ENCODE data around the gene SCYL1.
A peak's percentile ranks its signal among the peaks of the same experiment; 100 is the strongest.

SCYL1 gene

DNA sequence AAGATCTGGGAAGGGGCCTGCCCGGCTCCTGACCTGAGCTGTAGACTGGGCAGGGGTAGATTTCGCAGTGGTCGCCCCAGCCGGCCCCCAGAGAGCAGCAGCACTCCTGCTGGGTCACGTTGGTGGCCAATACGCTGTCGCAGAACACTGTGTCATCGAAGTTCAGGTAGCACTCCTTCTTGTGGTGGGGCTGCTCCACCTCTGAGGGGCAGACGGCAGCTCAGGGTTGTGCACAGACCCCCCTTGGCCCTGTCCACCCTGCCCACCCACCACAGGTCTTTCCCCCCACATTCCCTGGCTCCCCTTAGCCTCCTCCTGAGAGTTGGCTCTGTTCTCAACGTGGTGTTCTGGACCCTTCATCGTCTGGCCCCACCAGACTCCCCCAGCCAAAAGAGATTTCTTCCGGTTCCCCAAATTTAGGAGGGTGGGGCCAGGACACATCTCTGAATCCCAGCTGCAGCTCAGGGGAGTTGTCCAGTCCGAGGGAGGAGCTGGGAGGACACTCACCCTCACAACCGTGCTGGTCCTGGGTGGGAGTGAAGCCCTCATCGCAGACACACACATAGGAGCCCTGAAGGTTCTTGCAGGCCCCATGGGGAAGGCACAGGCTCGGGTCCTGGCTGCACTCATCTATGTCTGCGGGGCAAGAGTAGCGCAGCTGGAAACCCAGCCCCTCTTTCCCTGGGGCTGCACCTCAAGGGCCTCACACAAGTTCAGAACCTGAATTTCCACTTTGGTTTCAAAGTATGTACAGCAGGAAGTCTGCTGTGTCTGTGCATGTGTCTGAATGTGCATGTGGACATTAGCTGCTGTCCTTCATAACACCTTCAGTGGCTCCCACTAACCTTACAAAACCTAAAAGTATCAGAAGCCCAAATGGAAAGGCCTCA, 16.5 kb downstream of the SCYL1 start:
- H3K4me1 ChIP-seq (ENCODE audit: control insufficient read depth in 1 of 2, insufficient read depth in 1 of 2, low read depth in 1 of 2, low read length in 1 of 2): peaks cover 28 to 31% of the 10 kb centered on the region in 2 experiments
- TF ChIP-seq CTCF (IDR thresholded peaks at IDR 0.05): no peak
- no peaks in the 10 kb centered on the region for H3K9me3 ChIP-seq
- peaks cover 25% of the 10 kb centered on the region for H3K36me3 ChIP-seq
- H3K4me3 ChIP-seq (ENCODE audit: low read depth in 1 of 2, low read length in 1 of 2): peak overlapping the region; percentile 68 to 90
- H3K27me3 ChIP-seq: peaks cover 28% of the 10 kb centered on the region
- H3K27ac ChIP-seq: peak overlapping the region; percentile 72

DNA sequence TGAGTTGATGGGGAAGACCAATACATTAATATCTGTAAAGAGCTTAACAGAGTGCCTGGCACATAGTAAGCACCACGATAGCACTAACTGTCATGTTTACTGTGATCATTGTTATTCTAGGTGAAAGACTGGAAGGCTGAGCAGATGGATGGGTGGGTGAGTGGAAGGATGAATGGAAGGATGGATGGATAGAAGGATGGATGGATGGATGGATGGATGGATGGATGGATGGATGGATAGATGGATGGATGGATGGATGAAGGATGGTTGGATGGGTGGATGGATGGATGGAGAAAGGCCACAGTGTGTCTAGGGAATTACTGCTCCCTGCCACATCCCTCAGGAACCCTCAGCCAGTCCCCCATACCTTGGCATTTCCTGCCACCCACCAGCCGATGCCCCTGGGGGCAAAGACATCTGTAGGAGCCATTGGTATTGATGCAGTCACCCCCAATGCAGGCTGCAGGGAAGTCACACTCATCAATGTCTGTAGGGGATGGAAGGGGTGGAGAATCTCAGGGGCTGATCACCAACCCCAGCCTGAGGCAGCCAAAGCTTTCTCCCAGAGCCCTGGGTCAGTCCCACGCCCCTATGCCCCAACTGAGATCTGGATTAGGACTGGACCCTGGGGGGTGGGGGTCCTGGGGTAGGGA, 18.0 kb downstream of the SCYL1 start:
- Histone ChIP-seq H3K27ac (no peak overlapping the region), H3K4me1 (ENCODE audit: control insufficient read depth in 1 of 2, insufficient read depth in 1 of 2, low read depth in 1 of 2, low read length in 1 of 2) (peaks cover 32 to 39% of the 10 kb centered on the region in 2 experiments), H3K9me3 (no peaks in the 10 kb centered on the region), H3K4me3 (ENCODE audit: low read depth in 1 of 2, low read length in 1 of 2) (no peak overlapping the region), H3K27me3 (peaks cover 36% of the 10 kb centered on the region), H3K36me3 (peaks cover 10% of the 10 kb centered on the region)
- TF ChIP-seq CTCF (IDR thresholded peaks at IDR 0.05): no peak

DNA sequence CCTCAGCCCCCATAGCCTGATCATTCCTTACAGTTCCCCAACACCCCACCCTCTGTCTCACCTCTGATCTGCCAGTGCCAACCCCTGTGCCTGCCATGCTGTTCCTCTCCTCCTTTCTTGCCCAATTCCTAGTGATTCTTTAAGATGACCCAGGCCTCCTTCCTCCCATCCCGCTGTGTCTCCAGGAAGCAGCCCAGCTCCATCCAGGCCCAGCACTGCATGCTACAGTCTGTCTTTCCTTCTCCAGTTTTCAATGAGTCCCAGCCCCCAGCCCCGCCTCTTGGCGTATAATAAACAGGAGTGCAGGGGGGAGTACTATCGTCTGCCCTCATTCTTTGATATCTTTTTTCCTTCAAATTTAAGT, 21.0 kb downstream of the SCYL1 start:
- no peak for TF ChIP-seq CTCF (IDR thresholded peaks at IDR 0.05)
- peaks cover 22 to 25% of the 10 kb centered on the region in 2 experiments for H3K4me1 ChIP-seq (ENCODE audit: control insufficient read depth in 1 of 2, insufficient read depth in 1 of 2, low read depth in 1 of 2, low read length in 1 of 2)
- no peaks in the 10 kb centered on the region for H3K36me3 ChIP-seq
- no peak overlapping the region for H3K27ac ChIP-seq
- peaks cover 49% of the 10 kb centered on the region for H3K27me3 ChIP-seq
- no peaks in the 10 kb centered on the region for H3K9me3 ChIP-seq
- H3K4me3 ChIP-seq (ENCODE audit: low read depth in 1 of 2, low read length in 1 of 2): peak overlapping the region; percentile 67 to 71

DNA sequence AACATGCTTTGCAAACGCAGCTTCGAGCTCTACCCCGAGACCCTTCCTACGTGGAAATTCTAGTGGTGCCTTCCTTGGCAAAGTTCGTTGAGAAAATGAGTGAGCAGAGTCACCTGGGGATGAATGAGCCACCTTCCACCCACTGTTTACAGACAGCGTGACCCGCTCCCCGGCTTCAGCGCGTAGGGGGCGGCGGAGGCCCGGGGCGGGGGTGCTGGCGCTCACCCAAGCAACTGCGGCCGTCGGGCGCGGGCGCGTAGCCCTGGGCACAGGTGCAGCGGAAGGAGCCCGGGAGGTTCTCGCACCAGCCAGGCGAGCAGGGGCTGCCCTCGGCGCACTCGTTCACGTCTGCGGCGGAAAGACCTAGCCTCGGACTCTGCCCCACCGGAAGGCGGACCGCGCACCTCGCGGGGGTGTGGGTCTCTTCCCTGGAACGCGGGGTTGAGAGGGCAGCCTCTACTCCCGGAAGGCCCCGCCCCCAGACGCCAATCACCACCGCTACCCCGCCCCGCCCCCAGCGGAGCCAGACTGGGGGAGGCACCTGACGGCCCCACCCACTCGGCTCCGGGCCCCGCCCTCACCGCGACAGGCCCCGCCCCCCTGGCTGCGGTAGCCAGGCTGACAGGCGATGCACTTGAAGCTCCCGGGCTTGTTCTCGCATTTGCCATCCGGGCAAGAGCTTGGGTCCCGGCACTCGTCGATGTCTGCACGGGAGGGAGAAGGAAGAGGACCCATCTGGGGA, 21.5 kb downstream of the SCYL1 start:
- Histone ChIP-seq H3K9me3 (no peaks in the 10 kb centered on the region), H3K4me1 (ENCODE audit: control insufficient read depth in 1 of 2, insufficient read depth in 1 of 2, low read depth in 1 of 2, low read length in 1 of 2) (peaks cover 17 to 19% of the 10 kb centered on the region in 2 experiments), H3K36me3 (no peaks in the 10 kb centered on the region), H3K4me3 (ENCODE audit: low read depth in 1 of 2, low read length in 1 of 2) (peak overlapping the region; percentile 67 to 71), H3K27me3 (peaks cover 47% of the 10 kb centered on the region), H3K27ac (peak overlapping the region; percentile 46)
- peak; percentile 30 for TF ChIP-seq CTCF (IDR thresholded peaks at IDR 0.05)

DNA sequence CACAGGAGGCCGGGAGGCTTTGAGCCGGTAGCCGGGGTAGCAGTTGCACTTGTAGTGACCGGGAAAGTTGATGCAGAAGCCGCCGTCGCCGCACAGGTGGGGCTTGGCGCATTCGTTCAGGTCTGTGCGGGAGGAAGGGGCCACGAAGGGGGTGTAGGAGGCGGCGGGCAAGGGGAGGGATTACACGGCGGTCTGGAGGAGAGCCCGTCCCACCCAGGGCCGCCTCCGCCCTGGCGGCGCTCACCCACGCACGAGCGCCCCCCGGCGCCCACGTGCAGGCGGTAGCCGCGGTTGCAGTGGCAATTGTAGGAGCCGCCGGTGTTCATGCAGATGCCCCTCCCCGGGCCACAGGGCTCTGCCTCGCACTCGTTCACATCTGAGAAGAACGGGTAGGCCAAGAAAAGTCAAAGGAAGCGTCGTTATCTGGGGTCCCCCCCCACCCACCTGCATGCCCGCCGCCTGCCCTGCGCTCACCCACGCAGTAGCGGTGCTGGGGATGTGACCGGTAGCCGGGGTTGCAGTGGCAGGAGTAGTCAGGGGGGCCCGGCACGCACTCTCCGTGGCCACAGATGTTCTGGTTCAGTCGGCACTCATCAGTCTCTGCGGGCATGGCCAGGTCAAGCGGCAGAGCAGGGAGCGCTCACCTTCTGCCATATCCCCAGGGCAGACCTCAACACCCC, 22.7 kb downstream of the SCYL1 start:
- no peak overlapping the region for H3K4me3 ChIP-seq (ENCODE audit: low read depth in 1 of 2, low read length in 1 of 2)
- peaks cover 21 to 23% of the 10 kb centered on the region in 2 experiments for H3K4me1 ChIP-seq (ENCODE audit: control insufficient read depth in 1 of 2, insufficient read depth in 1 of 2, low read depth in 1 of 2, low read length in 1 of 2)
- peaks cover 44% of the 10 kb centered on the region for H3K27me3 ChIP-seq
- H3K36me3 ChIP-seq: no peaks in the 10 kb centered on the region
- H3K27ac ChIP-seq: no peak overlapping the region
- H3K9me3 ChIP-seq: no peaks in the 10 kb centered on the region
- TF ChIP-seq CTCF (IDR thresholded peaks at IDR 0.05): no peak
